22Rv1 (cell line): ENCODE data around the gene KIF26B.

Experiments used
- CTCF ChIP-seq: fragments of 450-650 bp; IDR thresholded peaks from 2 replicates; pipeline ENCODE4 v1.5.1; 2017; ENCODE audit warnings: mild to moderate bottlenecking
- ZFX ChIP-seq: fragments of 450-650 bp; IDR thresholded peaks from 2 replicates; pipeline ENCODE4 v1.6.1; 2017; ENCODE audit warnings: antibody characterized with exemption, borderline replicate concordance

- TF ChIP-seq CTCF, result no peak
- TF ChIP-seq ZFX, result no peak
These were observed 528.9 kb downstream of the KIF26B start for GRCh38 chr1:245683676-245684075.
